Psoas muscle (tissue), 8 donors: Measurements from ENCODE around the gene ZC2HC1B. TPM values are rescaled to one million over a fixed set of nuclear protein-coding genes. Genes with fewer than 3 reads are reported as not detected.
A peak's percentile ranks its signal among the peaks of the same experiment; 100 is the strongest.

Source experiments
- ATAC-seq, 4 donors: fragments of 200-7000 bp; cut with Tn5 transposase; one replicate each; pipeline ENCODE4 v1.9.1; 2020; ENCODE audit warnings: moderate library complexity in 3 of 4, mild to moderate bottlenecking in 2 of 4
- DNase-seq, 2 donors: peaks; one replicate each; pipeline ENCODE4 v3.0.0-alpha.2; 2020
- H3K27ac ChIP-seq: fragments of 200-600 bp; one replicate; pipeline ENCODE4 v1.8.0; 2022
- H3K27me3 ChIP-seq, 3 donors: fragments of 200-600 bp in 1 of 3; one replicate each; pipeline versions ENCODE4 v1.6.1 to v1.8.0; 2013 to 2022; ENCODE audit warnings: low read length in 2 of 3, mild to moderate bottlenecking in 2 of 3, moderate library complexity in 1 of 3; ENCODE audit not compliant: insufficient read depth in 3 of 3
- H3K36me3 ChIP-seq, 2 donors: fragments of 200-600 bp in 1 of 2; one replicate each; pipeline versions ENCODE4 v1.6.1 to v1.8.0; 2013 to 2022; ENCODE audit warnings: low read depth in 1 of 2, mild to moderate bottlenecking in 1 of 2, moderate library complexity in 1 of 2; ENCODE audit not compliant: insufficient read depth in 1 of 2
- H3K4me1 ChIP-seq: fragments of 200-600 bp; one replicate; pipeline ENCODE4 v1.8.0; 2022
- H3K4me3 ChIP-seq: fragments of 200-600 bp; one replicate; pipeline ENCODE4 v1.8.0; 2022; ENCODE audit warnings: mild to moderate bottlenecking
- H3K9me3 ChIP-seq: fragments of 200-600 bp; one replicate; pipeline ENCODE4 v1.8.0; 2022
- WGBS, 3 donors: extraction: QIAGEN DNeasy Blood & Tissue Kit; methylation state at CpG; one replicate each; pipeline versions ENCODE4 v1.1.6 to v1.1.7; 2013; 5-methylcytosine and 5-hydroxymethylcytosine counted together
- intact Hi-C, 2 donors: fragments of 100-400 bp; cut with DNase I; formaldehyde crosslinking; loops; one replicate each; pipeline versions ENCODE4 v1.11.0 to v1.14.2; 2022
- polyA plus RNA-seq, 3 donors: library from polyadenylated mRNA; stranded (reverse); fragments of 200-250 nt; gene quantifications; one replicate each; pipeline ENCODE4 v1.2.3, GENCODE V29; 2013
- total RNA-seq, 4 donors: library from RNA; stranded (reverse); fragmentation: NEBNext Ultra II Directional in 2 of 4; extraction: Animal tissue kit (Norgen Biotek cat#: 25700) in 2 of 4; gene quantifications; one replicate each; pipeline versions ENCODE4 v1.2.1 to v1.2.4, GENCODE V29; 2021 to 2023
- TF ChIP-seq, protein P1 (sequence below): fragments of 200-600 bp; IDR thresholded peaks from one replicate; pipeline ENCODE4 v1.8.0; 2022; ENCODE audit warnings: antibody characterized with exemption
- donor health status: healthy with polysubstance abuse.
- donor health status: DM: no; HTN: no; CAD: no; lungs with moderate emphysema.
- donor health status: Bipolar disorder and iron deficiency.
- donor health status: healthy.
- donor health status: DM: yes; HTN: yes; CAD: no.
- donor health status: DM: no; HTN: no; CAD: no.
- donor health status: DM: no; HTN: no; CAD: no.
- donor health status: DM: yes; HTN: yes; CAD: no.

The ZC2HC1B gene
- total and polyA plus RNA-seq, 7 donors: 0.56 TPM; not detected in 6

DNA sequence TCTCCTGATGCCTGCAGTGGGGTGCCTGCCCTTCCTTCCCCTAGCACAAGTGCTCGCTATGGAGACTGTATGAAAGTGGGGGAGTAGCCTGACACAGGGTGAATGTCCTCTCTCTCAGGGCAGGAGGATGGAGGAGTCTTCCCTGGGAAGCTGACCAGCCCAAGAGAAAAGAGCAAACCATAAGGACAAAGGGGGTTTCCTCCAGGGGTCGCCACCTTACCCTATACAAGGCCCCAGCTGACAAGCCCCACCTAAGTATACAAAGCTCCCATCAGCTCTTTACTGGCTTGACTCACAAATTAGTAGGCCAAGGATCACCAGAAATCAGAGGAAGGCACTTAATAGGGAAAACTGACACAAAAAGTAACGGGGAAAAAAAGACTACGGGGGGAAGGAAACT lies 89.6 kb downstream of the ZC2HC1B start:
- intact Hi-C loops: no loop called here
- Histone ChIP-seq H3K36me3 (peaks cover 0 to 4% of the 10 kb centered on the region in 2 donors), H3K27ac (no peak overlapping the region), H3K4me3 (no peak overlapping the region), H3K27me3 (no peaks in the 10 kb centered on the region), H3K9me3 (no peaks in the 10 kb centered on the region), H3K4me1 (no peaks in the 10 kb centered on the region)
- ATAC-seq (no peak), DNase-seq (no peak)
- TF ChIP-seq, protein P1, sequence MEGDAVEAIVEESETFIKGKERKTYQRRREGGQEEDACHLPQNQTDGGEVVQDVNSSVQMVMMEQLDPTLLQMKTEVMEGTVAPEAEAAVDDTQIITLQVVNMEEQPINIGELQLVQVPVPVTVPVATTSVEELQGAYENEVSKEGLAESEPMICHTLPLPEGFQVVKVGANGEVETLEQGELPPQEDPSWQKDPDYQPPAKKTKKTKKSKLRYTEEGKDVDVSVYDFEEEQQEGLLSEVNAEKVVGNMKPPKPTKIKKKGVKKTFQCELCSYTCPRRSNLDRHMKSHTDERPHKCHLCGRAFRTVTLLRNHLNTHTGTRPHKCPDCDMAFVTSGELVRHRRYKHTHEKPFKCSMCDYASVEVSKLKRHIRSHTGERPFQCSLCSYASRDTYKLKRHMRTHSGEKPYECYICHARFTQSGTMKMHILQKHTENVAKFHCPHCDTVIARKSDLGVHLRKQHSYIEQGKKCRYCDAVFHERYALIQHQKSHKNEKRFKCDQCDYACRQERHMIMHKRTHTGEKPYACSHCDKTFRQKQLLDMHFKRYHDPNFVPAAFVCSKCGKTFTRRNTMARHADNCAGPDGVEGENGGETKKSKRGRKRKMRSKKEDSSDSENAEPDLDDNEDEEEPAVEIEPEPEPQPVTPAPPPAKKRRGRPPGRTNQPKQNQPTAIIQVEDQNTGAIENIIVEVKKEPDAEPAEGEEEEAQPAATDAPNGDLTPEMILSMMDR: no peak
- WGBS, 3 donors: 89 to 91% (median 90%) methylated on average over 4 of the region's 4 CpGs

- TF ChIP-seq, protein P1: no peak
- H3K4me3 ChIP-seq: no peak overlapping the region
- H3K9me3 ChIP-seq: no peaks in the 10 kb centered on the region
- WGBS, 3 donors: 92 to 97% (median 96%) methylated on average over 8 of the region's 8 CpGs
- DNase-seq: no peak
- ATAC-seq: no peak
- H3K4me1 ChIP-seq: no peaks in the 10 kb centered on the region
- H3K27me3 ChIP-seq: peaks cover 0 to 3% (median 0%) of the 10 kb centered on the region in 3 donors
- H3K36me3 ChIP-seq: peaks cover 0 to 4% of the 10 kb centered on the region in 2 donors
- intact Hi-C loops: no loop called here
- no peak overlapping the region for H3K27ac ChIP-seq
Measured at GRCh38 chr6:143955971-143956370, 91.7 kb downstream of the ZC2HC1B start.

GRCh38 chr6:143957679-143958274 lies 93.5 kb downstream of the ZC2HC1B start:
- no peak for ATAC-seq
- intact Hi-C loops: no loop called here

GRCh38 chr6:143958839-143959399 lies 94.6 kb downstream of the ZC2HC1B start:
- intact Hi-C loops: no loop called here
- TF ChIP-seq, protein P1: no peak
- H3K4me3 ChIP-seq: no peak overlapping the region
- peaks cover 0 to 4% of the 10 kb centered on the region in 2 donors for H3K36me3 ChIP-seq
- ATAC-seq: peak in 2 of 4 donors; percentile 40 to 58
- peaks cover 7% of the 10 kb centered on the region for H3K4me1 ChIP-seq
- DNase-seq: no peak
- 33 to 53% (median 34%) methylated on average over 11 of the region's 11 CpGs for WGBS, 3 donors
- H3K9me3 ChIP-seq: no peaks in the 10 kb centered on the region
- no peak overlapping the region for H3K27ac ChIP-seq
- peaks cover 0 to 3% (median 0%) of the 10 kb centered on the region in 3 donors for H3K27me3 ChIP-seq

More at GRCh38 chr6:143957679-143958274, 93.5 kb downstream of the ZC2HC1B start:
- Histone ChIP-seq H3K27ac (no peak overlapping the region), H3K36me3 (peaks cover 0 to 4% of the 10 kb centered on the region in 2 donors), H3K9me3 (no peaks in the 10 kb centered on the region), H3K4me1 (no peaks in the 10 kb centered on the region), H3K27me3 (peaks cover 0 to 3% (median 0%) of the 10 kb centered on the region in 3 donors), H3K4me3 (no peak overlapping the region)
- TF ChIP-seq, protein P1: no peak
- whole genome bisulfite sequencing, 3 donors: 71 to 85% (median 76%) methylated on average over 4 of the region's 4 CpGs
- DNase-seq: no peak
